HFF-Myc (cell line): ENCODE results near the gene TEF.

ENCODE experiments used
- DNase-seq: peaks from one replicate; pipeline ENCODE4 v3.0.0-alpha.2; 2011; ENCODE audit warnings: low read depth; ENCODE audit errors: extremely low read depth
- H3K4me3 ChIP-seq: replicated peaks from 2 replicates; pipeline ENCODE4 v1.5.1; 2011; ENCODE audit warnings: low read depth, mild to moderate bottlenecking, control low read depth, low read length
- CTCF ChIP-seq: IDR thresholded peaks from 2 replicates; pipeline ENCODE4 v1.5.1; 2012; ENCODE audit warnings: mild to moderate bottlenecking, low read depth, low read length, control low read depth; ENCODE audit errors: missing control alignments

Gene TEF

GRCh38 chr22:41345807-41346335, 35.9 kb upstream of the TEF start:
- no peak for DNase-seq
- H3K4me3 ChIP-seq: no peak overlapping the region
- TF ChIP-seq CTCF: no peak

- H3K4me3 ChIP-seq: no peak overlapping the region
- no peak for DNase-seq
- no peak for TF ChIP-seq CTCF
These were observed 34.5 kb upstream of the TEF start for GRCh38 chr22:41347066-41347859.

- DNase-seq: no peak
- no peak overlapping the region for H3K4me3 ChIP-seq
- TF ChIP-seq CTCF: no peak
These were observed 32.7 kb upstream of the TEF start for GRCh38 chr22:41348964-41349484.

GRCh38 chr22:41350087-41350486, 31.7 kb upstream of the TEF start:
- DNase-seq: no peak
- TF ChIP-seq CTCF: no peak
- no peak overlapping the region for H3K4me3 ChIP-seq

GRCh38 chr22:41351011-41351410, 30.7 kb upstream of the TEF start:
- TF ChIP-seq CTCF: no peak
- H3K4me3 ChIP-seq: no peak overlapping the region
- DNase-seq: no peak

GRCh38 chr22:41352058-41352457, 29.7 kb upstream of the TEF start:
- DNase-seq: no peak
- H3K4me3 ChIP-seq: no peak overlapping the region
- TF ChIP-seq CTCF: no peak
